Measurements from ENCODE around the gene SOS1. TPM values are rescaled to one million over a fixed set of nuclear protein-coding genes. Genes with fewer than 3 reads are reported as not detected.
A peak's percentile ranks its signal among the peaks of the same experiment; 100 is the strongest.
"Not testable (repeated sequence)": the region's sequence is repeated elsewhere in the genome, so short reads cannot be mapped to it uniquely, and the experiment has no call there.

SOS1 gene
- total RNA-seq, 4 donors from 2014 or later: 23.1 to 70.8 (median 31.6) TPM

- ATAC-seq (ENCODE audit: low FRiP score): peak; percentile 88
- TF ChIP-seq, protein P1, sequence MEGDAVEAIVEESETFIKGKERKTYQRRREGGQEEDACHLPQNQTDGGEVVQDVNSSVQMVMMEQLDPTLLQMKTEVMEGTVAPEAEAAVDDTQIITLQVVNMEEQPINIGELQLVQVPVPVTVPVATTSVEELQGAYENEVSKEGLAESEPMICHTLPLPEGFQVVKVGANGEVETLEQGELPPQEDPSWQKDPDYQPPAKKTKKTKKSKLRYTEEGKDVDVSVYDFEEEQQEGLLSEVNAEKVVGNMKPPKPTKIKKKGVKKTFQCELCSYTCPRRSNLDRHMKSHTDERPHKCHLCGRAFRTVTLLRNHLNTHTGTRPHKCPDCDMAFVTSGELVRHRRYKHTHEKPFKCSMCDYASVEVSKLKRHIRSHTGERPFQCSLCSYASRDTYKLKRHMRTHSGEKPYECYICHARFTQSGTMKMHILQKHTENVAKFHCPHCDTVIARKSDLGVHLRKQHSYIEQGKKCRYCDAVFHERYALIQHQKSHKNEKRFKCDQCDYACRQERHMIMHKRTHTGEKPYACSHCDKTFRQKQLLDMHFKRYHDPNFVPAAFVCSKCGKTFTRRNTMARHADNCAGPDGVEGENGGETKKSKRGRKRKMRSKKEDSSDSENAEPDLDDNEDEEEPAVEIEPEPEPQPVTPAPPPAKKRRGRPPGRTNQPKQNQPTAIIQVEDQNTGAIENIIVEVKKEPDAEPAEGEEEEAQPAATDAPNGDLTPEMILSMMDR (IDR thresholded peaks at IDR 0.05): no peak
- peak; percentile 38 for DNase-seq (ENCODE audit: low spot score)
These were observed 173.3 kb downstream of the SOS1 start for GRCh38 chr2:38947241-38948239.

DNA sequence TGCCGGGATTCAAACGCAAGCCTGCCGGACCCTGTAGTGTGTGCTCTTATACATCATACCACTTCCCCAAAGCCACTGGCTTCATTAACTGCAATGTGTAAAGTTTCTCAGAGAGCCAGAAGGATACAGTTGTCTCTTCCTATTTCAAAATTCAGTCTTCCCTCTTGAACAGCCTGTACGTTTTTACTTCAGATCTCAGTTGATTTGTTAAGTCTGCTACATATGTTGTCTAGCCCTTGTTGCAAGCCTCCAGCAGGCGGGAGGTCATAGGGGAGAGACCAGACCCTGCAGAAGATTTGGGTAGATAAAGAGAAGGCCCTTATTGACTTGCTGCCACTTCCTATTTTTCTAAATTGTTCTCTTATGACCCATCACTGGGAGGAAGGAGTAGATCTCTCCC is 174.9 kb downstream of the SOS1 start:
- TF ChIP-seq, protein P1 (IDR thresholded peaks at IDR 0.05): no peak
- ATAC-seq (ENCODE audit: low FRiP score): no peak
- no peak for DNase-seq (ENCODE audit: low spot score)

- DNase-seq (ENCODE audit: low spot score): no peak
- TF ChIP-seq, protein P1 (IDR thresholded peaks at IDR 0.05): no peak
These were observed 175.5 kb downstream of the SOS1 start for GRCh38 chr2:38945372-38945771.

DNA sequence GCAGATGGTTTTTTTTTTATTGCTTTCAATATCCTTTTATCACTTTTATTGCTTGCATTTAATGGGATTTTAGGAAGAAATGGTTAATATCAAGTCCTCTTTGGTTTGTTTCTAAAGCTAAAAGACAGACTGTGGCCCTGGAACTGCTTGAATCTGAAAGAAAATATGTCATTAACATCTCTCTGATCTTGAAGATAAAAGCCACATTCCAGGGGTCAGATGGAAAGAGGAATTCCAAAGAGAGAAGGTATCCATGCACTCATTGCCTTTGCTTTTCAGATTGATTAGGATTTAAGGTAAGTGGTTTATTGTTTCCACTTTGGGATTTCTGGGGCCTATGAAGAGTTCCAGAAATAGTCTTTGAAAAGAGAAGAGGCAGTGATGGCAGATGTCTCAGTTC is 177.1 kb downstream of the SOS1 start:
- ATAC-seq (ENCODE audit: low FRiP score) (no peak), DNase-seq (ENCODE audit: low spot score) (no peak)
- TF ChIP-seq, protein P1 (IDR thresholded peaks at IDR 0.05): no peak

More at GRCh38 chr2:38945372-38945771, 175.5 kb downstream of the SOS1 start:
- no peak for ATAC-seq (ENCODE audit: low FRiP score)

DNA sequence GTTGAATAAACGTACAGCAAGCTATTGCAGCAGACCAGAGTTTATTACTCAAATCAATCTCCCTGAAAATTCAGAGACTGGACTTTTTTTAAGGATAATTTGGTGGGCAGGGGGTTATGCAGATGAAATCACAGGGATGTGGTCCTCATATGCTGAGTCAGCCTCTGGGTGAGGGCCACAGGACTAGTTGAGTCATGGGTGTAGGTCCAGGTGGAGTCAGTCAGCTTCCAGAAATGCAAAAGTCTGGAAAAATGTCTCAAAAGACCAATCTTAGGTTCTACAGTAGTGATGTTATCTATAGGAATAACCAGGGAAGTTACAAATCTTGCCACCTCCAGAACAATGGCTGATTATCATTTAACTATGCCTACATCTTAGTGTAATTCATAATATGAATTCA is 180.1 kb downstream of the SOS1 start:
- no peak for DNase-seq (ENCODE audit: low spot score)
- TF ChIP-seq, protein P1 (IDR thresholded peaks at IDR 0.05): no peak
- ATAC-seq (ENCODE audit: low FRiP score): no peak

DNA sequence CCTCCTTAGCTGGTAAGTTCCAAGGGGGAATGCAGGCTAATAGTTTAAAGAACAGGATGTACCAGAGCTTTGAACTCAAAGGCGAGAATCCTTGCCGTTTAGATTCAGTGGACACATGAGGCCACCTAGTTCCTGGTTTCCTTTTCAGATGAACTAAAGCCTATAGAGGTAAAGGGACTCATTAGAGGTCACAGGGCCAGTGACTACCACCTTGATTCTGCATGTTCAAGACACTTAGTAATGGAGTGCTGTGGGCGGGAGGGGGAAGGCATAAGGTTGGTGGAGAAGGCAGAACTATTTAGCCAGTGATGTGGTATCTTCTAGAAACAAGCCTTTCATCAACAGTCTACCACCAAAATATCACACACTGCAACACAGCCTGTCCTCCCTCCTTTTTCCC is 183.3 kb downstream of the SOS1 start:
- ATAC-seq (ENCODE audit: low FRiP score) (no peak), DNase-seq (ENCODE audit: low spot score) (no peak)
- TF ChIP-seq, protein P1 (IDR thresholded peaks at IDR 0.05): no peak

- ATAC-seq (ENCODE audit: low FRiP score); DNase-seq (ENCODE audit: low spot score): not testable (repeated sequence)
These were observed 184.3 kb downstream of the SOS1 start for GRCh38 chr2:38936516-38936915.
